Kidney epithelial cell (primary cell): ENCODE measurements around the gene LTB. TPM values are rescaled to one million over a fixed set of nuclear protein-coding genes. Genes with fewer than 3 reads are reported as not detected.

Experiments
- DNase-seq: peaks from one replicate; pipeline ENCODE4 v3.0.0-alpha.2; 2010; ENCODE audit warnings: low read depth
- H3K27me3 ChIP-seq: 2 replicates; pipeline ENCODE4 v1.6.0; 2011; ENCODE audit warnings: low read length; ENCODE audit not compliant: control insufficient read depth, insufficient read depth
- H3K36me3 ChIP-seq: 2 replicates; pipeline ENCODE4 v1.5.1; 2011; ENCODE audit warnings: low read length; ENCODE audit not compliant: control insufficient read depth, insufficient read depth
- H3K4me3 ChIP-seq: 2 replicates; pipeline ENCODE4 v1.5.1; 2011; ENCODE audit warnings: low read depth, mild to moderate bottlenecking, control low read depth, low read length
- total RNA-seq: library from RNA; depleted of rRNA; stranded (reverse); fragments of >200 nt; gene quantifications from 2 replicates; pipeline ENCODE4 v1.2.3, GENCODE V29; 2015
- TF ChIP-seq, protein P1 (sequence below): IDR thresholded peaks from 2 replicates; pipeline ENCODE4 v1.5.1; 2011; ENCODE audit warnings: mild to moderate bottlenecking, moderate library complexity, low read length, control low read depth, inconsistent platforms; ENCODE audit not compliant: insufficient read depth, poor library complexity, severe bottlenecking

LTB gene
- total RNA-seq, 1 donor from 2014 or later: 21.4 TPM

DNA sequence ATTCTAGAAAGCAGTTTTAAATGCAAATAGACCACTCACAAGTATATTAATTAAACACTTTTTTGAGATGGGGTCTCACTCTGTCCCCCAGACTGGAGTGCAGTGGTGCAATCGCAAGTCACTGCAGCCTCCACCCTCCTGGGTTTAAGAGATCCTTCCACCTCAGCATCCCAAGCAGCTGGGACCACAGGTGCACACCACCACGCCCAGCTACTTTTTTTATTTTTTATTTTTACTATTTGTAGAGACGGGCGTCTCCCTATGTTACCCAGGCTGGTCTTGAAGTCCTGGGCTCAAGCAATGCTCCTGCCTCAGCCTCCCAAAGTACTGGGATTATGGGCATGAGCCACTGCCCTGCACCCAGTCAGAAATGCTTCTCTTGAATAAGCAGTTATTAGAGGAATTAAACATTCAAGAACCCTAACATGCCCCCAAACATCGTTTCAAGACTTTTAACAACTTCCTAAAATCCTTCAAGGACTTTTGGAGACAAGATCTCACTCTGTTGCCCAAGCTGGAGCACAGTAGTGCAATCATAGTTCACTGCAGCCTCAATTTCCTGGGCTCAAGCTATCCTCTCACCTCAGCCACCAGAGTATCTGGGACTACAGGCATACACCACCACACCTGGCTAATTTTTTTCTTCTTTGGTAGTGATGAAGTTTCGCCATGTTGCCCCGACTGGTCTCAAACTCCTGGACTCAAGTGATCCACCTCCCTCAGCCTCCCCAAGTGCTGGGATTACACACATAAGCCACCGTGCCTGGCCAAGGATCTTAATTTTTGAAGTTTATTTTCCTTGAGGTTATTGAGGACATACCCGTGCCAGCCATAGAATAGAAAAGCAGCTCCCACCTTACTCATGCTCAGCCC lies 50.2 kb downstream of the LTB start:
- Histone ChIP-seq H3K4me3 (no peak overlapping the region), H3K27me3 (no peaks in the 10 kb centered on the region), H3K36me3 (peaks cover 4% of the 10 kb centered on the region)
- TF ChIP-seq, protein P1, sequence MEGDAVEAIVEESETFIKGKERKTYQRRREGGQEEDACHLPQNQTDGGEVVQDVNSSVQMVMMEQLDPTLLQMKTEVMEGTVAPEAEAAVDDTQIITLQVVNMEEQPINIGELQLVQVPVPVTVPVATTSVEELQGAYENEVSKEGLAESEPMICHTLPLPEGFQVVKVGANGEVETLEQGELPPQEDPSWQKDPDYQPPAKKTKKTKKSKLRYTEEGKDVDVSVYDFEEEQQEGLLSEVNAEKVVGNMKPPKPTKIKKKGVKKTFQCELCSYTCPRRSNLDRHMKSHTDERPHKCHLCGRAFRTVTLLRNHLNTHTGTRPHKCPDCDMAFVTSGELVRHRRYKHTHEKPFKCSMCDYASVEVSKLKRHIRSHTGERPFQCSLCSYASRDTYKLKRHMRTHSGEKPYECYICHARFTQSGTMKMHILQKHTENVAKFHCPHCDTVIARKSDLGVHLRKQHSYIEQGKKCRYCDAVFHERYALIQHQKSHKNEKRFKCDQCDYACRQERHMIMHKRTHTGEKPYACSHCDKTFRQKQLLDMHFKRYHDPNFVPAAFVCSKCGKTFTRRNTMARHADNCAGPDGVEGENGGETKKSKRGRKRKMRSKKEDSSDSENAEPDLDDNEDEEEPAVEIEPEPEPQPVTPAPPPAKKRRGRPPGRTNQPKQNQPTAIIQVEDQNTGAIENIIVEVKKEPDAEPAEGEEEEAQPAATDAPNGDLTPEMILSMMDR: no peak
- DNase-seq: no peak

DNA sequence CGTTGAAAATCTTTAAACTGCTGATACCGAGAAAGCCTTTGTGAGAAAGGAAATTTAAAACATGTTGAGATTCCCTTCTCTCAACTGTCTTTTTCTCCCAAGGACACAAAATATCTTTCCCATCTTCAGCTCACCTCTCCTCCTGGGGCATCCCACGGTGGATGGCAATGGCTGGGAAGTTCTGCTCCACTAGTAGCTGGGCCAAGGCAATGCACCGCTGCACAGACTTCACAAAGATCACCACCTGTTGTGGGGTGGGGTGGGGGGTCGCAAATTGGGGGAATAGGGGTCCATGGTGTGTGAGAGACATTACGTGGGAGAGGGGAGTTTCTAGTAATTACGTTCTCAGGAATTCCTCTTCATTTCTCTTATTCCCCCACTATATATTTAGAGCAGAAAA lies 51.1 kb downstream of the LTB start:
- Histone ChIP-seq H3K36me3 (peaks cover 4% of the 10 kb centered on the region), H3K4me3 (no peak overlapping the region), H3K27me3 (no peaks in the 10 kb centered on the region)
- TF ChIP-seq, protein P1: no peak
- no peak for DNase-seq

DNA sequence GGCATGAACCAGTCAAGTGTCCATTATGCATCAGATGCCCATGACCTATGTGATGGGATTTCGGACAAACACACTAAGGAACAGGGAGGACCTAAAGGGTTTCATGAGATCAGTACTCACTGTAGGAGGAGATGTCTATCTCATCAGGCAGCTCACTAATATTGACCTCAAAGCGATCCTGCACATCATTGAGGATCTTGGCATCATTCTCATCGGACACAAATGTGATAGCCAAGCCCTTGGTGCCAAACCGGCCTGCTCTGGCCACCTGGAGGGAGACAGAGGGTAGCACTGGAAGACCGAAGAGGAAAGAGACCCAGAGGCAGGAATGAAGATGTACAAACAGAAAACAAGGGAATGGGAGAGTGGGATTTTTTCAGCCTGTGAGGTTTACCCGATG lies 51.6 kb downstream of the LTB start:
- Histone ChIP-seq H3K4me3 (no peak overlapping the region), H3K36me3 (peaks cover 4% of the 10 kb centered on the region), H3K27me3 (no peaks in the 10 kb centered on the region)
- no peak for DNase-seq
- TF ChIP-seq, protein P1: no peak

Other genes starting within 250 kb of the LTB start
- gene HLA-B, start 225.2 kb downstream of the LTB start, total RNA-seq: 484 and 545 TPM in 2 replicates
- 33.2 and 48.8 TPM in 2 replicates for gene MICA, start 178.8 kb downstream of the LTB start, total RNA-seq
- 6.9 and 8.1 TPM in 2 replicates for gene MICB, start 84.3 kb downstream of the LTB start, total RNA-seq
- not detected in 2 replicates for gene MCCD1, start 53.5 kb downstream of the LTB start, total RNA-seq
- 290 and 412 TPM in 2 replicates for gene DDX39B, start 40.4 kb downstream of the LTB start, total RNA-seq
- 0.67 and 2.7 TPM in 2 replicates for gene ATP6V1G2, start 35.8 kb downstream of the LTB start, total RNA-seq
- 41.9 and 44.0 TPM in 2 replicates for gene NFKBIL1, start 34.8 kb downstream of the LTB start, total RNA-seq
- gene LTA, start 10.1 kb downstream of the LTB start, total RNA-seq: 0.92 TPM in 1 of 2 replicates, not detected in the other
- gene TNF, start 6.9 kb downstream of the LTB start, total RNA-seq: 16.7 and 18.6 TPM in 2 replicates
- 0.42 TPM in 1 of 2 replicates, not detected in the other for gene LST1, start 3.9 kb upstream of the LTB start, total RNA-seq
- gene NCR3, start 10.6 kb upstream of the LTB start, total RNA-seq: not detected in 2 replicates
- 0.33 TPM in 1 of 2 replicates, not detected in the other for gene AIF1, start 32.8 kb upstream of the LTB start, total RNA-seq
- 117 and 143 TPM in 2 replicates for gene PRRC2A, start 38.3 kb upstream of the LTB start, total RNA-seq
- 468 and 473 TPM in 2 replicates for gene BAG6, start 70.2 kb upstream of the LTB start, total RNA-seq
- gene APOM, start 73.5 kb upstream of the LTB start, total RNA-seq: 1.3 and 1.8 TPM in 2 replicates
- 19.0 and 24.9 TPM in 2 replicates for gene C6orf47, start 78.4 kb upstream of the LTB start, total RNA-seq
- gene GPANK1, start 82.6 kb upstream of the LTB start, total RNA-seq: 17.7 and 22.0 TPM in 2 replicates
- 366 and 405 TPM in 2 replicates for gene CSNK2B, start 83.7 kb upstream of the LTB start, total RNA-seq
- gene LY6G5B, start 87.6 kb upstream of the LTB start, total RNA-seq: 2.8 and 6.0 TPM in 2 replicates
- gene LY6G5C, start 98.6 kb upstream of the LTB start, total RNA-seq: not detected in 2 replicates
- 43.8 and 45.5 TPM in 2 replicates for gene ABHD16A, start 120.9 kb upstream of the LTB start, total RNA-seq
- gene LY6G6F, start 124.4 kb upstream of the LTB start, total RNA-seq: not detected in 2 replicates
- not detected in 2 replicates for gene LY6G6D, start 132.9 kb upstream of the LTB start, total RNA-seq
- not detected in 2 replicates for gene LY6G6C, start 139.3 kb upstream of the LTB start, total RNA-seq
- gene MPIG6B, start 140.9 kb upstream of the LTB start, total RNA-seq: 0.29 TPM in 1 of 2 replicates, not detected in the other
- 91.5 and 106 TPM in 2 replicates for gene DDAH2, start 146.9 kb upstream of the LTB start, total RNA-seq
- gene CLIC1, start 154.1 kb upstream of the LTB start, total RNA-seq: 494 and 498 TPM in 2 replicates
- gene MSH5, start 157.6 kb upstream of the LTB start, total RNA-seq: 8.9 and 13.1 TPM in 2 replicates
- gene SAPCD1, start 180.2 kb upstream of the LTB start, total RNA-seq: 1.1 and 2.2 TPM in 2 replicates
- gene VWA7, start 194.9 kb upstream of the LTB start, total RNA-seq: 1.5 and 3.1 TPM in 2 replicates
- gene VARS1, start 213.3 kb upstream of the LTB start, total RNA-seq: 165 and 181 TPM in 2 replicates
- 78.6 and 89.0 TPM in 2 replicates for gene LSM2, start 224.5 kb upstream of the LTB start, total RNA-seq
- gene HSPA1L, start 232.9 kb upstream of the LTB start, total RNA-seq: 0.46 and 1.1 TPM in 2 replicates
- gene HSPA1A, start 233.1 kb upstream of the LTB start, total RNA-seq: 54.6 and 67.0 TPM in 2 replicates
- 68.3 and 79.1 TPM in 2 replicates for gene HSPA1B, start 245.3 kb upstream of the LTB start, total RNA-seq